ENCODE data around the gene LNX1. TPM values are rescaled to one million over a fixed set of nuclear protein-coding genes. Genes with fewer than 3 reads are reported as not detected.

LNX1 gene
- total and polyA plus RNA-seq, 9 of the 15 experiments (the other 6 are each of a cell fraction or from before 2014, with no cell fraction given), result 0.40 to 3.6 (median 2.2) TPM

DNA sequence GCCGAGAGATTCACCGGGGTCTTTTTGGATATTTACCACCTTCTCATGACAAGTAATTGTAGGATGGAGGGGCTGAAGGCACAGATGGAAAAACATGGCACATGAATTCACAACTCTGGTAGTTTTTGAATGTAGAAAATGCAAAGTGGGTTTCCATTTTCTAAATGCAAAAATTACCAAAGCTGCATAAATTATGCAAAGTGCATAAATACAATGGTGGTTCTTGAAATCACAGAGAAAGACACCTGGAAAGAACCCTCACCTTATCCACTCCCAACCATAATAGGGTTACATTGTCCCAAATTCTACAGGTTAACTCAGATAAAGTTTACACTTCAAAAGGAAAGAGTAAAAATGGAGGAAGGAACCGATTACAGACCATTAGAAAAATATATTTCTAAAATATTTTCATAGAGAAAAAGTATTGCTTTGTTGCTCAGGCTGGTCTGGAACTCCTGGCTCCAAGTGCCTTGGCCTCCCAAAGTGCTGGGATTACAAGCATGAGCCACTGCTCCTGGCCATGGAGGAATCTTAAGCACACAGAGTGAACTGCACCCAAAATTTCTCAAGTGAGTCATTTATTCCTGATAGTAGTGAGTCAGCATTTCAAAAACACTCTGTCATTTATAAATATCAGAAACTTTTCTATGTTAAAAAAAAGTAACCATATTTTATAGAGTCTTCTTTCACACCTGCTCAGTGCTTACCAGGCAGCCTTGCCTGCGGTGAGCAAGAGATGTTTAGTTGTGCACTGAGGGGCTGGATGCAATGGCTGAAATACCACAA, 112.4 kb downstream of the LNX1 start (continued):
- TF ChIP-seq DIDO1 (tag; IDR thresholded peaks at IDR 0.05; ENCODE audit: low read depth) (no peak), GTF2A2 (tag; IDR thresholded peaks at IDR 0.05) (no peak), MLLT1 (IDR thresholded peaks at IDR 0.05) (no peak), SMAD3 (CRISPR knock-in tag; conservative IDR thresholded peaks at IDR 0.05) (no peak), TCF7 (IDR thresholded peaks at IDR 0.05; ENCODE audit: borderline replicate concordance) (no peak), ZNF316 (IDR thresholded peaks at IDR 0.05) (peak; percentile 91), TBP (optimal IDR thresholded peaks at IDR 0.05; ENCODE audit: low read depth, low read length) (peak; percentile 41), CBX5 (IDR thresholded peaks at IDR 0.05; ENCODE audit: borderline replicate concordance, low read depth) (no peak), HLTF (IDR thresholded peaks at IDR 0.05) (no peak), SRSF3 (IDR thresholded peaks at IDR 0.05; ENCODE audit: insufficient read depth, low read length) (no peak), ETV6 (IDR thresholded peaks at IDR 0.05; ENCODE audit: borderline replicate concordance in 1 of 2, low read depth in 2 of 2, low read length in 1 of 2) (no peak), ETV6 (CRISPR knock-in tag; IDR thresholded peaks at IDR 0.05; ENCODE audit: borderline replicate concordance) (no peak), ATF3 (IDR thresholded peaks at IDR 0.05) (peak; percentile 72), ATF3 (CRISPR knock-in tag; conservative IDR thresholded peaks at IDR 0.05) (no peak), RHOXF2B (CRISPR knock-in tag; conservative IDR thresholded peaks at IDR 0.05) (no peak), RBM34 (IDR thresholded peaks at IDR 0.05; ENCODE audit: borderline replicate concordance, insufficient read depth, low read length) (no peak), SPI1 (IDR thresholded peaks at IDR 0.05; ENCODE audit: borderline replicate concordance, low read depth, low read length) (no peak), ZNF766 (CRISPR knock-in tag; conservative IDR thresholded peaks at IDR 0.05) (no peak), SMARCA4 (IDR thresholded peaks at IDR 0.05) (0 out of 2 replicates have a peak, but pooled peaks have one; percentile 17), HDAC1 (IDR thresholded peaks at IDR 0.05) (no peak)
- TF ChIP-seq, protein P1, sequence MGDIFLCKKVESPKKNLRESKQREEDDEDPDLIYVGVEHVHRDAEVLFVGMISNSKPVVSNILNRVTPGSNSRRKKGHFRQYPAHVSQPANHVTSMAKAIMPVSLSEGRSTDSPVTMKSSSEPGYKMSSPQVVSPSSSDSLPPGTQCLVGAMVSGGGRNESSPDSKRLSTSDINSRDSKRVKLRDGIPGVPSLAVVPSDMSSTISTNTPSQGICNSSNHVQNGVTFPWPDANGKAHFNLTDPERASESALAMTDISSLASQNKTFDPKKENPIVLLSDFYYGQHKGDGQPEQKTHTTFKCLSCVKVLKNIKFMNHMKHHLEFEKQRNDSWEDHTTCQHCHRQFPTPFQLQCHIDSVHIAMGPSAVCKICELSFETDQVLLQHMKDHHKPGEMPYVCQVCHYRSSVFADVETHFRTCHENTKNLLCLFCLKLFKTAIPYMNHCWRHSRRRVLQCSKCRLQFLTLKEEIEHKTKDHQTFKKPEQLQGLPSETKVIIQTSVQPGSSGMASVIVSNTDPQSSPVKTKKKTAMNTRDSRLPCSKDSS (IDR thresholded peaks at IDR 0.05; ENCODE audit: low read depth, partially characterized antibody), result no peak
- TF ChIP-seq, protein P2, sequence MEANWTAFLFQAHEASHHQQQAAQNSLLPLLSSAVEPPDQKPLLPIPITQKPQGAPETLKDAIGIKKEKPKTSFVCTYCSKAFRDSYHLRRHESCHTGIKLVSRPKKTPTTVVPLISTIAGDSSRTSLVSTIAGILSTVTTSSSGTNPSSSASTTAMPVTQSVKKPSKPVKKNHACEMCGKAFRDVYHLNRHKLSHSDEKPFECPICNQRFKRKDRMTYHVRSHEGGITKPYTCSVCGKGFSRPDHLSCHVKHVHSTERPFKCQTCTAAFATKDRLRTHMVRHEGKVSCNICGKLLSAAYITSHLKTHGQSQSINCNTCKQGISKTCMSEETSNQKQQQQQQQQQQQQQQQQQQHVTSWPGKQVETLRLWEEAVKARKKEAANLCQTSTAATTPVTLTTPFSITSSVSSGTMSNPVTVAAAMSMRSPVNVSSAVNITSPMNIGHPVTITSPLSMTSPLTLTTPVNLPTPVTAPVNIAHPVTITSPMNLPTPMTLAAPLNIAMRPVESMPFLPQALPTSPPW (CRISPR knock-in tag; IDR thresholded peaks at IDR 0.05), result no peak
- TF ChIP-seq, protein P3, sequence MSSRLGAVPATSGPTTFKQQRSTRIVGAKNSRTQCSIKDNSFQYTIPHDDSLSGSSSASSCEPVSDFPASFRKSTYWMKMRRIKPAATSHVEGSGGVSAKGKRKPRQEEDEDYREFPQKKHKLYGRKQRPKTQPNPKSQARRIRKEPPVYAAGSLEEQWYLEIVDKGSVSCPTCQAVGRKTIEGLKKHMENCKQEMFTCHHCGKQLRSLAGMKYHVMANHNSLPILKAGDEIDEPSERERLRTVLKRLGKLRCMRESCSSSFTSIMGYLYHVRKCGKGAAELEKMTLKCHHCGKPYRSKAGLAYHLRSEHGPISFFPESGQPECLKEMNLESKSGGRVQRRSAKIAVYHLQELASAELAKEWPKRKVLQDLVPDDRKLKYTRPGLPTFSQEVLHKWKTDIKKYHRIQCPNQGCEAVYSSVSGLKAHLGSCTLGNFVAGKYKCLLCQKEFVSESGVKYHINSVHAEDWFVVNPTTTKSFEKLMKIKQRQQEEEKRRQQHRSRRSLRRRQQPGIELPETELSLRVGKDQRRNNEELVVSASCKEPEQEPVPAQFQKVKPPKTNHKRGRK (tag; IDR thresholded peaks at IDR 0.05), result no peak
